ENCODE data around the gene PRND. TPM values are rescaled to one million over a fixed set of nuclear protein-coding genes. Genes with fewer than 3 reads are reported as not detected.

PRND gene
- polyA plus RNA-seq, 1 experiment, result not detected

DNA sequence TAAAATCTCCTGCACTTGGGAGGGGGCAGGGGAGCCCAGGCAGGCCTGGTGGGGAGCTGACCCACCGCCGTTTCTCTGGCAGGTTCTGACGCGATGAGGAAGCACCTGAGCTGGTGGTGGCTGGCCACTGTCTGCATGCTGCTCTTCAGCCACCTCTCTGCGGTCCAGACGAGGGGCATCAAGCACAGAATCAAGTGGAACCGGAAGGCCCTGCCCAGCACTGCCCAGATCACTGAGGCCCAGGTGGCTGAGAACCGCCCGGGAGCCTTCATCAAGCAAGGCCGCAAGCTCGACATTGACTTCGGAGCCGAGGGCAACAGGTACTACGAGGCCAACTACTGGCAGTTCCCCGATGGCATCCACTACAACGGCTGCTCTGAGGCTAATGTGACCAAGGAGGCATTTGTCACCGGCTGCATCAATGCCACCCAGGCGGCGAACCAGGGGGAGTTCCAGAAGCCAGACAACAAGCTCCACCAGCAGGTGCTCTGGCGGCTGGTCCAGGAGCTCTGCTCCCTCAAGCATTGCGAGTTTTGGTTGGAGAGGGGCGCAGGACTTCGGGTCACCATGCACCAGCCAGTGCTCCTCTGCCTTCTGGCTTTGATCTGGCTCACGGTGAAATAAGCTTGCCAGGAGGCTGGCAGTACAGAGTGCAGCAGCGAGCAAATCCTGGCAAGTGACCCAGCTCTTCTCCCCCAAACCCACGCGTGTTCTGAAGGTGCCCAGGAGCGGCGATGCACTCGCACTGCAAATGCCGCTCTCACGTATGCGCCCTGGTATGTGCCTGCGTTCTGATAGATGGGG is 3.0 kb downstream of the PRND start:
- POLR2A ChIA-PET, result no interaction called here

DNA sequence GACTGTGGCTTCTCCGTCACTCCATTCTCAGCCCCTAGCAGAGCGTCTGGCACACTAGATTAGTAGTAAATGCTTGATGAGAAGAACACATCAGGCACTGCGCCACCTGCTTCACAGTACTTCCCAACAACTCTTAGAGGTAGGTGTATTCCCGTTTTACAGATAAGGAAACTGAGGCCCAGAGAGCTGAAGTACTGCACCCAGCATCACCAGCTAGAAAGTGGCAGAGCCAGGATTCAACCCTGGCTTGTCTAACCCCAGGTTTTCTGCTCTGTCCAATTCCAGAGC is 3.5 kb downstream of the PRND start:
- CTCF ChIA-PET, result interaction anchor here (1.0 to 6.0 kb wide), 4 partner anchors 15 to 130 kb away, joined by 3 to 37 read pairs (median 4); no protein-coding TSS in a partner anchor
- H3K27ac ChIP-seq (ENCODE audit: low read depth, low read length), result no peak overlapping the region
- no peaks in the 10 kb centered on the region; the same call in 1 of the 2 replicates for H3K9me3 ChIP-seq (ENCODE audit: control insufficient read depth, insufficient read depth, low read length)
- TF ChIP-seq, protein P1, sequence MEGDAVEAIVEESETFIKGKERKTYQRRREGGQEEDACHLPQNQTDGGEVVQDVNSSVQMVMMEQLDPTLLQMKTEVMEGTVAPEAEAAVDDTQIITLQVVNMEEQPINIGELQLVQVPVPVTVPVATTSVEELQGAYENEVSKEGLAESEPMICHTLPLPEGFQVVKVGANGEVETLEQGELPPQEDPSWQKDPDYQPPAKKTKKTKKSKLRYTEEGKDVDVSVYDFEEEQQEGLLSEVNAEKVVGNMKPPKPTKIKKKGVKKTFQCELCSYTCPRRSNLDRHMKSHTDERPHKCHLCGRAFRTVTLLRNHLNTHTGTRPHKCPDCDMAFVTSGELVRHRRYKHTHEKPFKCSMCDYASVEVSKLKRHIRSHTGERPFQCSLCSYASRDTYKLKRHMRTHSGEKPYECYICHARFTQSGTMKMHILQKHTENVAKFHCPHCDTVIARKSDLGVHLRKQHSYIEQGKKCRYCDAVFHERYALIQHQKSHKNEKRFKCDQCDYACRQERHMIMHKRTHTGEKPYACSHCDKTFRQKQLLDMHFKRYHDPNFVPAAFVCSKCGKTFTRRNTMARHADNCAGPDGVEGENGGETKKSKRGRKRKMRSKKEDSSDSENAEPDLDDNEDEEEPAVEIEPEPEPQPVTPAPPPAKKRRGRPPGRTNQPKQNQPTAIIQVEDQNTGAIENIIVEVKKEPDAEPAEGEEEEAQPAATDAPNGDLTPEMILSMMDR (IDR thresholded peaks at IDR 0.05; ENCODE audit: low read depth, low read length), result no peak
- POLR2A ChIA-PET, result no interaction called here
- peaks cover 12% of the 10 kb centered on the region for H3K27me3 ChIP-seq (ENCODE audit: control insufficient read depth, insufficient read depth, low read length)
- DNase-seq (ENCODE audit: low read depth, low spot score), result no peak
- H3K4me3 ChIP-seq (ENCODE audit: low read depth, low read length), result no peak overlapping the region

More for the DNA sequence above, 3.0 kb downstream of the PRND start:
- Histone ChIP-seq H3K27me3 (ENCODE audit: control insufficient read depth, insufficient read depth, low read length) (peaks cover 12% of the 10 kb centered on the region), H3K9me3 (ENCODE audit: control insufficient read depth, insufficient read depth, low read length) (no peaks in the 10 kb centered on the region; the same call in 1 of the 2 replicates), H3K4me3 (ENCODE audit: low read depth, low read length) (no peak overlapping the region), H3K27ac (ENCODE audit: low read depth, low read length) (no peak overlapping the region)
- TF ChIP-seq, protein P1 (IDR thresholded peaks at IDR 0.05; ENCODE audit: low read depth, low read length), result no peak
- CTCF ChIA-PET, result interaction anchor here (1.1 to 6.0 kb wide), 3 partner anchors 16 to 129 kb away, joined by 3 to 37 read pairs (median 3); no protein-coding TSS in a partner anchor
- no peak for DNase-seq (ENCODE audit: low read depth, low spot score)

GRCh38 chr20:4726710-4727397 is 5.1 kb downstream of the PRND start:
- Histone ChIP-seq H3K27ac (ENCODE audit: low read depth, low read length) (peak overlapping the region; percentile 31), H3K27me3 (ENCODE audit: control insufficient read depth, insufficient read depth, low read length) (peaks cover 10% of the 10 kb centered on the region), H3K9me3 (ENCODE audit: control insufficient read depth, insufficient read depth, low read length) (no peaks in the 10 kb centered on the region; the same call in 1 of the 2 replicates), H3K4me3 (ENCODE audit: low read depth, low read length) (peak overlapping the region; percentile 35; the same call in 1 of the 2 replicates)
- TF ChIP-seq, protein P1 (IDR thresholded peaks at IDR 0.05; ENCODE audit: low read depth, low read length), result no peak
- ChIA-PET POLR2A (interaction anchor here (0.8 kb wide), 1 partner anchor 162 kb away, joined by 3 read pairs; no protein-coding TSS in a partner anchor), CTCF (interaction anchor here (1.0 to 6.0 kb wide), 3 partner anchors 14 to 374 kb away, joined by 3 to 37 read pairs (median 5); no protein-coding TSS in a partner anchor)
- peak; percentile 36 for DNase-seq (ENCODE audit: low read depth, low spot score)

GRCh38 chr20:4728120-4728760 is 6.5 kb downstream of the PRND start:
- Histone ChIP-seq H3K27me3 (ENCODE audit: control insufficient read depth, insufficient read depth, low read length) (peaks cover 14% of the 10 kb centered on the region), H3K9me3 (ENCODE audit: control insufficient read depth, insufficient read depth, low read length) (no peaks in the 10 kb centered on the region; the same call in 1 of the 2 replicates), H3K27ac (ENCODE audit: low read depth, low read length) (no peak overlapping the region), H3K4me3 (ENCODE audit: low read depth, low read length) (no peak overlapping the region)
- DNase-seq (ENCODE audit: low read depth, low spot score), result no peak
- ChIA-PET CTCF (interaction anchor here (6.0 kb wide), 1 partner anchor 12 kb away, joined by 37 read pairs; no protein-coding TSS in a partner anchor), POLR2A (no interaction called here)
- TF ChIP-seq, protein P1 (IDR thresholded peaks at IDR 0.05; ENCODE audit: low read depth, low read length), result no peak

Measured in AG04450 (cell line).